Esophagus mucosa (tissue), 1 donor: ENCODE measurements around the gene BBIP1. TPM values are rescaled to one million over a fixed set of nuclear protein-coding genes. Genes with fewer than 3 reads are reported as not detected.

Experiments
- ATAC-seq: fragments of 200-7000 bp; cut with Tn5 transposase; one replicate; pipeline ENCODE4 v1.9.1; 2020
- total RNA-seq: library from RNA; stranded (reverse); gene quantifications from one replicate; pipeline ENCODE4 v1.2.4, GENCODE V29; 2023
- donor health status: DM: yes; HTN: yes; CAD: no.

BBIP1 gene
- total RNA-seq, 1 donor from 2014 or later: 12.6 TPM

DNA sequence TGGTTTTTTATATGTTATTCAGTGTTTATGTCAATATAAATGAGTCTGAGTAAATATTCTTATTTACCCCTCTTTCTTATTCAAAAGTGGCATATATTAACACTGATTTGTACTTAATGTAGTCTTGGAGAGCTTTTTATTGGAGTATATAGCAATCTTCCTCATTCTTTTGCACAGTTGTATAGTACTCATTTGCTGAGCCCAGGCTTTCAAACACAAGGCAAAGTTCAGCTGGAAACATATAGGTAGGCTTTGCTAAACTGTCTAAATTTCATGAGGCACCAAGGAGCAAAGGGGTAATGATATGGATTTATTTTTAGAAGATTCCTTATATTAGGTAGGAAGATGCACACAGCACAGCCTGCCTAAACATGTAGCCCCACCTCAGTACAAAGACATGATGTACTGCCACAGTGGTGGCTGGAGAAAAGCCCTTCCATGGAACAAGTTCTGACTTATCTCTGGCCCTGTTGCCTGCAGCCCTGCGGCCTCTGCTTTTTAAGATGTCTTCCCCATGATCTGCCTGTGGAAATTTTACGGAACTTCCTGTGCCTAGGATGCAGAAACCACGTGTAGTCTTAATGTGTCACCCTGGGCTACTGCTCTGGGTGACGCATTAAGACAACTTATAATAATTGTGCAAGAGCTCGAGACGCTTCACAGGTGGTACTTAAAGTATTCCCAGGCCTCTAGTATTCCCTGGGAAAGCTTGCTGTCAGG lies 56.9 kb downstream of the BBIP1 start:
- ATAC-seq: peak; percentile 79

DNA sequence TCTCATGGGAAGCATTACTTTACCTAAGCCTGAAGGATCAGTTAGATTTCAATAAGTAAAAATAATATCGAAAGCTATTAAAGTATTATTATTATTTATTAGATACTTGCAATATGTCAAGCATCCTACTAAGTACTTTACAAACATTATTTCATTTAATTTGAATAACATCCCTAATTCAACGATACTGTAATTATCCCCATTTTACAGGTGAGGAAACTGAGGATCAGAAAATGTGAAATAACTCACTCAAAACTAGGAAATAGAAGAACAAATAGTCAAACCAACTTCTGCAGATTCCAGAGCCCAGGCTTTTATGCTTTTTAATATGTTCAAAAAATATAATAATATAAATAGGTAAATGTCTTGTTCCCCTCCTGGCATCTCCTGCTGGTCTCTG lies 57.5 kb downstream of the BBIP1 start:
- ATAC-seq: no peak

DNA sequence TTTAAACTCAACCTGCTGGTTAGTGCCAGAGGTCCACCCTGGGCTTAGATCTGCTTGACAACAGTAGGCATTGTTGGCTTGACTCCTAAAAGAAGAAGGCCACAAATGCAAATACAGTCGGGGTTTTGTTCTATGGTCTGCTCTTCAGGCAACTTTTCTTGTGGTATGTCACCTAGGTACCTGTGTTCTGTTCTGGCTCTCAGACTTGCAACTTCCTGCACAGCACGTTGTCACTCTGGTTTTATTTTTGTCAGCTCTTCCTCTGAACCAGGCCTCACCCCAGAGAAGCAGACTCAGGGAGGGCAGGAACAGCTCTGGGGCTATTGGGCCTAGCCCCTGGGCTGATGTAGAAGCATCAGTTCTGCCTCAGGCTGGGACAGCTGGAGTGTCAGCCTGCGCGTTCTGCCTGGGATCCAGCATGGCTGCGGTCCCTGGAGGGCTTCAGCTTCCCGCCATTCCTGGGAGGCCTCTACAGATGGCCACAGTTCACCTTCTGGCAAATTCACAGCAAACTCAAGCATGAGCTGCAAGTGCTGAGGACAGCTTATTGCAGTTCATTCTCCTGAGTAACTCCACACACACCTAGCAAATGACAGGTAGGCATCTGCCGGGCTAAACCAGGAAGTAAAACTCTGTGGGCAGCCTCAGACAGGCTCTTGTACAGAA lies 58.3 kb downstream of the BBIP1 start:
- ATAC-seq: peak; percentile 58

DNA sequence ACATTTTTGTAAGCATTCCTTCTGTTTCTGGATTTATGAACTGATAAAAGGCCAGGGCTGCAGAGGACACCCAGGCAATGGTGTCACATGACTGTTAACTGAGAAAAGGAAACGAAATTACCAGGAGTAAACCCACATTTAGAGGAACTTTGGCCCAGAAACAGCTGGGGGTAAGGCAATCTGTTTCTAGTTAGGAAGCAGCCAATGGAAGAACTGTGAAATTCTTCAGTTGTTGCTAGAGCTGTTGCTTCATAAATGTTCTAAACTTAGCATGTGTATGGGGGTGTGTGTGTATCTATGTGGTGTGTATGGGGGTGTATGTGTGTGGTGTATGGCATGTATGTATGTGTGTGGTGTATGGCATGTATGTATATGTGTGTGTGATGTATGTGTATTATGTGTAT lies 59.0 kb downstream of the BBIP1 start:
- no peak for ATAC-seq

DNA sequence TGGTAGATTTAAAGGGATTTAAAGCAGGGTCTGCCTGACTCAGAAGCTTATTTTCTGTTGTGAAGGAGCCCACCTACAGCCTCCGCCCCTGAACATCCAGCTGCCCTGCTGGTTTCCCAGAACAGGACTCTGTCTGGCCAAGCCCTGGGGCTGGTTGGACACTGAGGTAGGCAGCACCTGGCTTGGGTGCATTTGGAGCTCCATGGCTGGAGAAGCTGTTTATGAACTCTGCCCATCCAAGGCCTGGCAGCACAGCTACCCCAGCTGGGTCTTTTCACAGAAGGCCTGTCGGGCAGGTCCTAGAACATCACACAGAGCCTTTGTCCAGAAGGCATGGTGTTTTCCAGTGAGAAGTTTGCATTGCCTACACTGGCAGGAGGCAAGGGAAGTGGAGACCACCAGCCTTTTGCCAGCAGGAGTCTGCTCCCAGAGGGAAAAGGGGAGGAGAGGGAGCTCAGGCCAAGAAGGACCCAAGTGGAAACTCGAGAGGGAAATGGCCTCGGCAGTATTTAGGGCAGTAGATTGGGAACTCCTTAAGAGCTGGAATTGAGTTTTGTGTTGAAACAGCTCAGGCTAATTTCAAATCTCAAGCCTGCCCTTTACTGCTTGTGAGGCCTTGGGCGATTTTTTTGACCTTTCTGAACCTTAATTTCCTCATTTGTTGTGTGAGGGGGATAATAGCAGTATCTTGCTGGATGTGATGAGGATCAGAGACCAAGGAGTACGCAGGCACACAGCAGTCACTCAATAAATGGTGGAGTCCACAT lies 59.6 kb downstream of the BBIP1 start:
- ATAC-seq: no peak

DNA sequence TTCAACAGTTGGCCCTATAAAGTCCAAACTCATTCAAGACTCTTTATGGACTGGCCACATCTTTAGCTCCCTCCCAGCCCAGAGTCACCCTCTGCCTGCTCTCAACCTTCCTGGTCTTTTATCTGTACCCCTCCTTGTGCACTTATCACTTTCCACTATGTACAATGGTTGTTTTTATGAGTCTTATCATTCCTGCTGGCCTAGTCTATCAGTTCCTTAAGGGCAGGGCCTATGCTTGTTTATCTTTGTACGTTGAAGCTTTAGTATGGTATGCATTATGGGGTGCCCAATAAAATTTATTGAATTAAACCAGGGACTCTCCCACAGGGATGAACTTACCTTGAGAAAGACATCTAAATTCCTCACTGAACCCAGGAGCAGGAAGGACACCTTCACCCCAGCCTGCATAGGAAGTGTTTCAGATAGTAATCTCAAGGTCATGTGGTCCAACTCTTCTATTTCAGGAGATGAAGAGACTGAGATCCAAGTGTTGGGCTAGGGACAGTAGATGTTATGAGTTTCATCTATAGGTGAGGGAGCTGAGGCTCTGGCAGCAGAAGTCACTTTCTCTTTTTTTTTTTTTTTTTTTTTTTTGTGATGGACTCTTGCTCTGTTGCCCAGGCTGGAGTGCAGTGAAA lies 60.6 kb downstream of the BBIP1 start:
- no peak for ATAC-seq

DNA sequence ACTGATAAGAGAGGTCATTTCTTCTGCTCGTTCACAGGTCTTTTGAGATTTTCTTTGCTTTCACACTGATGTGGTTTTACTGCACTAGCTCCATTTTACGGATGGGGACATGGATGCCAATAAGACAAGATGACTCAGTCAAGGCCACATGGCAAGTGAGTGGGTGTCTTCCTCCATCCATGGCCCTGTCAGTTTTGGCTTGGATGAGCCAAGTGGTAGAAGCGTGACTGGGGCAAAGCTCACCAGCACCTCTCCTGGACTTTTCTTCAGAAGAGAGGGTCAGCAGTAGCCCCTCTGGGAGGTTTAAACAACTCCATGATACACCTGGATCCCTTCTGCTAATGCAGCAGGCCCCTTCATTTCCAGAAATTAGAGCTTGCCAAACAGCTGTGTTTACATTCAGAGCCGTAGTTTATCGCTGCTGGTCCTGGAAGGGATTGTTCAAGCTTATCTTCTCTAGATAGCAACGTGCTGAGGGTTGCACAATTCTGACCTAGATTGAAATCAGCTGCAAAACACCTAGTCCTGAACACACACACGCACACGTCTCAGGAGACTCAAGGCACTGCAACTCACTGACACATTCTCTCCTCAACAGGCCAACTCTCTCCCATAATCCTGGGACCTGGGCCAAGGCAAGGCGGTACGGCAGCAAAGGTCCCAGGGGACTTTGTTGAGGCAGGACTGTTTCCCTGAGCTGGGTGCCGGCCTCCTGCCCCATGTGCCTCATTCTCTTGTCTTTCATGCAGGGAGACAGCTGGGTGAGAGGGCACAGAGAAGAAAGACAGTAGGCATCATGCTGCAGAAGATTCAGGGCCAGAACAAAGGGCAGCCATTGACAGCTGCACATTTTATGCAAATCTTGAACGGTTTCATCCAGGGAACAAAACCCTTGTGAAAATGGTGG lies 61.5 kb downstream of the BBIP1 start:
- ATAC-seq: no peak

DNA sequence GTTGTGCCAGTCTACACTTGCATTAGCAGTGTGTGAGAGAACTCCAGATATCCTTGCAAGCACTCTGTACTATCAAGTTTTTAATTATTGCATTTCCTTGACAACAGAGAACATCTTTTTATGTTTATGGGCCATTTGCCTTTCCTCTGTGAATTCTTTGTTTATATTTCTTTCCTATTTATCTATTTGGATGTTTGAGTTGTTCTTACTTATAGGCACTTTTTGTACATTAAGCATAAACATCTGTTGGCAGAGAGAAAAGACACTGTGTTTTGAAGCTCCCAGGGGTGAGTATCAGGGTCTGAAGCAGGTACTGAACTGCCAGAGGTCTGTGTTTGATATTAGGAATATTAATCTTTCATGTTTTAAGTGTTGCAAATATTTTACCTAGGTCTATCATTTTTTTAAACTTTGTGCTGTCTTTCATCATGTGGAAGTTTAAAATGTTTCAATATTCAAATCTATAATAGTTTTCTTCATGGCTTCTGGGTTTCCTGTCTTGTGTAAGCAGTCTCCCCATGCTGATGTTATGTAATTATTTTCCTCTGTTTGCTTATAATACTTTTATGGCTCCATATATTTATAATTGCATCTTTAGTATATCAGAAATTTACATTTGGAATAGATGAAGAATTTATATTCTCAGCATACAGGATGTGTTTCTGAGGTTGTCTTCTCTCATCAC lies 64.9 kb downstream of the BBIP1 start:
- no peak for ATAC-seq

DNA sequence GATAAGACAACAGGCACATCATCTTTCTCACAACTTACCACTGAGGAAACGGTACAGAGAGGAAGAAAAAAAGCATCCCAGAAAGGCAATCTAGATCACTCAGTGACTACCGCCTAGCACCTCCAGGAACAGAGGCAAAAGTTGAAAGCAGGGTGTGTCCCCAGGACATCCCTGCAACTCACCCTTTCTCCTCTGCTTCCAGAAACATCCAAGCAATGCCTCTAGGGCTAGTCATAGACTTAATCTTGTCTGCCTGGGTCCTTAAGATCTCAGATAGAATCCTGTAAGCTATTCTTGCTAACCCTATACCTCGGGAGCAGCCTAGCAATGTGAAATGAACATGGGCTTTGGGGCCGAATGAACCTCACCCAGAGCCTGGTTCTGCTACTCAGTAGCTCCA lies 66.0 kb downstream of the BBIP1 start:
- ATAC-seq: peak; percentile 85

DNA sequence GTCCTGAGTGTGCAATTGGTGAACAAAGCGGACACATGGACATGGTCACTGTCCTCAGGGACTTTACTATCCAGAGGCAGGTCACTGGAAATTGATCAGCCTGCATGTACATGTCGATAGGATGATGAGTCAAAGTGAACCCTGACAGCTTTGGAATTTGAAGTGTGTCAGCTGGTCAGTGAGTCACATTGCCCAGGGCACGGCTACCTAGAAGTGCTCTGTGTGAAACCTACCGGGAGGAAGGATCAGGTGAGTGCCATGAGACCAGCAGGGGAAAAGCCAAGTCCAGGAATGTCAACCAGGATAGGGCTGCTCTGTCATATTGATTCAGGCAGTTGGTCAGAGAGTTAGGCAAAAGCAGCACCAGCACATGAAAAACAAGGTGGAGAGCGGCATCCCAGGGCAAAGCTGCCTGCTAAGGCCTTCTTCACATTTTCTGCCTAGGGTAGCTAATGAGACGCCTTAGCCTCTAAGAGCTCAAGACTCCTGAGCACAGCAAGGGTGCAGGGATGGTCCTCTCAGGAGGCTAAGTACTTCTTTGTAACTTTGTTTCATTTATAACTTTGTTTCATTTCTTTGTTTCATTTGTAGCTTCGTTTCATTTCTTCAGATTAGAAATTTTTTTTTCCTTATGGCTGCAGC lies 66.6 kb downstream of the BBIP1 start:
- ATAC-seq: peak; percentile 94

DNA sequence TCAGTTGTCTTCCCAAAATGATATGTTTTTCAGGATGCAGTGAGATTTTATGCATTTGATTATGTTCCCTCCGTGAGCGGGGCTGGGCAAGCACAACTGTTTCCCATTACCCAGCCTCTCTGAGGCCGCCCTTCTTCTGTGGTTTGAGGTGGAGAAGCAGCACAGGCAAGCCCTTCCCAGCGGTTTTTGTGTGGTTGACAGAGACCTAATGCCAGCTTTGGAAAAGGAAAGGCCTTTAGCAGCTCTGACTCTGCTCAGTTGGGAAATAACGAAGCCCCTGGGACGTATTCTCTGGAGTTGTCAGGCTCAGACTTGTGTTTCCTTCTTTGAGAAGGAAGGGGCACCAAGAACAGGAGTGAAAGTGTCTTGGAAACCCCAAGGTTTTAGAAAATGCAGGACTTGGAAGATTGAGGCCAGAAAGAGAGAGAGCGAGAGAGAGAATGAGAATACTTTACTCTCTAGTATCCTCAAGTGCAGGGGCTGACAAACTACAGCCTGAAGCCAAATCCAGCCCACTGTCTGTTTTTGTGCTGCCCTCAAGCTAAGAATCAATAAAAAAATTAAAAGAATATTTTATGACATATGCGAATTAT lies 67.9 kb downstream of the BBIP1 start:
- no peak for ATAC-seq

DNA sequence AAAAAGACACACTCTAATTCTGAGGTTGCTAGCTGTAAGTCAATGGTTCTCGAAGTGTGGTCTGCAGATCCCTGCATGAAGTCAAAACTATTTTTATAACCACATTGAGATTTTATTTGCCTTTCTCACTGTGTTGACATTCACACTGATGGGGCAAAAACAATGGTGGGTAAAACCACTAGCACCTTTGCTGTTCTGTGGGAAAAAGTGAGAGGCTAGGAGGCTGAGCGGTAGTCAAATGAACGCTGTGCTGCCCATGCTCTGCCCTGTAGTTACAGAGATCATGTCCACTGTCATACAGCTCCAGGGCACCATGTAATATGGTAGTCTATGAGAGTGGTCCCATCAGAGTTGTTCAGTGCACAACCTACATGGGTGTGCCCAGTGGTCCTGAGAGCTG lies 68.9 kb downstream of the BBIP1 start:
- ATAC-seq: no peak

Other genes with a start within 250 kb of the BBIP1 start
- 144 TPM for gene PDCD4, start 47.3 kb downstream of the BBIP1 start, total RNA-seq
- 38.8 TPM for gene SHOC2, start 424 bp upstream of the BBIP1 start, total RNA-seq
- 0.44 TPM for gene ADRA2A, start 157.8 kb upstream of the BBIP1 start, total RNA-seq